ENCODE measurements around the gene CUEDC2. TPM values are rescaled to one million over a fixed set of nuclear protein-coding genes. Genes with fewer than 3 reads are reported as not detected.

CUEDC2 gene
- total and polyA plus RNA-seq, 10 donors: 35.3 to 59.1 (median 44.7) TPM

GRCh38 chr10:102406815-102407214 lies 25.6 kb downstream of the CUEDC2 start:
- Histone ChIP-seq H3K27ac (no peak overlapping the region), H3K4me3 (no peak overlapping the region), H3K4me1 (peaks cover 5 to 44% (median 28%) of the 10 kb centered on the region in 6 donors), H3K36me3 (peaks cover 0 to 21% (median 14%) of the 10 kb centered on the region in 6 donors), H3K27me3 (replicated peaks in 1 of 7) (peaks cover 12 to 51% (median 38%) of the 10 kb centered on the region in 7 donors), H3K9me3 (no peaks in the 10 kb centered on the region)
- TF ChIP-seq POLR2AphosphoS5 (IDR thresholded peaks at IDR 0.05) (no peak), CTCF (IDR thresholded peaks at IDR 0.05 in 8 of 11, conservative IDR thresholded peaks at IDR 0.05 in 3 of 11) (no peak), POLR2A (IDR thresholded peaks at IDR 0.05) (no peak)
- 97 to 100% (median 97%) methylated on average over 2 of the region's 2 CpGs for WGBS, 5 donors
- intact Hi-C loops (cut with DNase I; ENCODE audit: low total_unique reads): no loop called here
- no peak for DNase-seq

- H3K4me1 ChIP-seq: peaks cover 5 to 47% (median 26%) of the 10 kb centered on the region in 6 donors
- H3K4me3 ChIP-seq: no peak overlapping the region
- no peak for DNase-seq
- 72 to 83% (median 79%) methylated on average over 6 of the region's 6 CpGs for WGBS, 5 donors
- intact Hi-C loops (cut with DNase I; ENCODE audit: low total_unique reads): no loop called here
- TF ChIP-seq POLR2AphosphoS5 (IDR thresholded peaks at IDR 0.05) (peak in 1 of 3 donors; percentile 31), CTCF (IDR thresholded peaks at IDR 0.05 in 8 of 11, conservative IDR thresholded peaks at IDR 0.05 in 3 of 11) (no peak), POLR2A (IDR thresholded peaks at IDR 0.05) (no peak)
- H3K27ac ChIP-seq: no peak overlapping the region
- H3K9me3 ChIP-seq: no peaks in the 10 kb centered on the region
- H3K36me3 ChIP-seq: peaks cover 0 to 32% (median 26%) of the 10 kb centered on the region in 6 donors
- peaks cover 10 to 40% (median 26%) of the 10 kb centered on the region in 7 donors for H3K27me3 ChIP-seq (replicated peaks in 1 of 7)
These were observed 26.7 kb downstream of the CUEDC2 start for GRCh38 chr10:102405632-102406031.

DNA sequence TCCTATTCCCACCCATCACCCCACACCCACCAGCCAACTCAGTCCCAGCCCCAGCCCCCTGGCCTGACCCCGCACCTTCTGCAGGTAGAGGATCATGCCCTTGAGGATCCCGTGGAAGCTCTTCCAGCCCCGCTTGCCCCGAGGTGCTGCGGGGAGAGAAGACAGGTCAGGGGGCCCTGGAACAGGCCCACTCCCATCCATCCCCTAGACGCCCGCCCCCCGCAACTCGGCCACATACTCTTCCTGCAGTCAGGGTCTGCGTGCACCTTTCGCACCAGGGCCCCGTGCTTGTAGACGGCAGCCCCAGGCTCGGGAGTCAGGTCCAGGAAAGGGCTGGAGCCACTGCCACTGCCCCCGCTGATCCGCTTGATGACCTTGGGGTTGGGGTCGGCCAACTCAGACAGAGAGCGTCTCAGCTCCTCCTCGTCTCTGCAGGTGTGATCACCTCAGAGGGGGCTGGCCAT lies 27.2 kb downstream of the CUEDC2 start:
- Histone ChIP-seq H3K4me1 (peaks cover 7 to 47% (median 25%) of the 10 kb centered on the region in 6 donors), H3K9me3 (no peaks in the 10 kb centered on the region), H3K36me3 (peaks cover 0 to 37% (median 30%) of the 10 kb centered on the region in 6 donors), H3K27ac (no peak overlapping the region), H3K27me3 (replicated peaks in 1 of 7) (peaks cover 5 to 35% (median 22%) of the 10 kb centered on the region in 7 donors), H3K4me3 (no peak overlapping the region)
- 79 to 88% (median 83%) methylated on average over 16 to 19 of the region's 19 CpGs for WGBS, 5 donors
- no peak for DNase-seq
- intact Hi-C loops (cut with DNase I; ENCODE audit: low total_unique reads): no loop called here
- TF ChIP-seq POLR2AphosphoS5 (IDR thresholded peaks at IDR 0.05) (peak in 2 of 3 donors; percentile 35 to 75), POLR2A (IDR thresholded peaks at IDR 0.05) (no peak), CTCF (IDR thresholded peaks at IDR 0.05 in 8 of 11, conservative IDR thresholded peaks at IDR 0.05 in 3 of 11) (no peak)

DNA sequence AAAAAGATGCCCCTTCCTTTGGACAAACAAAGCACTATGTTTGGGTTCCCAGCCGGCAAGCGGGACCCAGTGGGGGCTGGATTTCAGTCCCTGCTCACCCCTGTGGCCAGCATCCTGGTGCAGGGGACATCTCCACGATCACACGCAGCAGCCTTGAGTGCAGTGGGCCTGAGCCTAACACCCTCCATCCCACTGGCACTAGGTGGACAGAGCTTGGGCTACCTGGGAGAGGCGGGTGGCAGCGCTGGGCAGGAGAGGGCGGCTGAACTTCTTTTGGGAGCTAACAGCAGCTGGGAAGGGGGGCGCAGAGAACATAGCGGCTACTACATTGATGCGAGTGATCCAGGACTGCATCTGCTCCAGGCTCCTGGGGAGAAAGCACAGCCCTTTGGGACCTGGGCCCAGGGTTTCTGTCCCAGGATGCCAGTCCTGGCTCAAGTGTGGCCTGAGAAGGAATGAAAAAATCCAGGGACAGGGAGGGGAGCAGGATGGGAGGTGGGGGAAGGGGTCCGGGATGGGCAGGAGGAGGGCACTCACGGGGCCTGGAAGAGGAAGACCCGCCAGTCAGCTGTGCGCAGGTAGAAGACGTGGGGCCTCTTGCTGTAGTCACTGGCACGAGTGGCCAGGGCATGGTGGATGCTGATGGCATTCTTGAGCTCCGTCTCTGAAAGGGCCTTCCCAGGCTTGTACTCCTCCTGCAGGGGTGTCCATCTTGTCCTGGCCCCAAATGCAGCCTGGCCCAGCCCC lies 27.8 kb downstream of the CUEDC2 start:
- Histone ChIP-seq H3K4me3 (no peak overlapping the region), H3K27ac (no peak overlapping the region), H3K4me1 (peaks cover 11 to 47% (median 25%) of the 10 kb centered on the region in 6 donors), H3K9me3 (no peaks in the 10 kb centered on the region), H3K36me3 (peaks cover 0 to 42% (median 34%) of the 10 kb centered on the region in 6 donors), H3K27me3 (replicated peaks in 1 of 7) (peaks cover 3 to 29% (median 15%) of the 10 kb centered on the region in 7 donors)
- TF ChIP-seq CTCF (IDR thresholded peaks at IDR 0.05 in 8 of 11, conservative IDR thresholded peaks at IDR 0.05 in 3 of 11) (no peak), POLR2AphosphoS5 (IDR thresholded peaks at IDR 0.05) (peak in 2 of 3 donors; percentile 2 to 42)
- intact Hi-C loops (cut with DNase I; ENCODE audit: low total_unique reads): no loop called here
- 79 to 90% (median 87%) methylated on average over 17 of the region's 17 CpGs for WGBS, 5 donors
- no peak for DNase-seq

Measured in spleen (tissue), 11 donors.